Vagina (tissue), 2 donors: ENCODE data around the gene ROBO4. TPM values are rescaled to one million over a fixed set of nuclear protein-coding genes. Genes with fewer than 3 reads are reported as not detected.

Experiments
- DNase-seq, 2 donors: peaks; one replicate each; pipeline ENCODE4 v3.0.0-alpha.2; 2017; ENCODE audit errors: extremely low spot score in 2 of 2
- H3K27ac ChIP-seq: fragments of 200-600 bp; sonication (generic); one replicate; pipeline ENCODE4 v1.5.1; 2019
- H3K27me3 ChIP-seq: fragments of 200-600 bp; sonication (generic); one replicate; pipeline ENCODE4 v1.5.1; 2019
- H3K36me3 ChIP-seq, 2 donors: fragments of 200-600 bp; sonication (generic); one replicate each; pipeline ENCODE4 v1.5.1; 2017 to 2019
- H3K4me1 ChIP-seq: fragments of 200-600 bp; sonication (generic); one replicate; pipeline ENCODE4 v1.5.1; 2019
- H3K4me3 ChIP-seq, 2 donors: fragments of 200-600 bp; sonication (generic); 1 replicate in 1 of 2; 2 replicates in 1 of 2; pipeline ENCODE4 v1.5.1; 2016 to 2019
- H3K9me3 ChIP-seq: fragments of 200-600 bp; sonication (generic); one replicate; pipeline ENCODE4 v1.5.1; 2019
- POLR2A ChIP-seq, 2 donors: fragments of 450-650 bp; IDR thresholded peaks; one replicate each; pipeline ENCODE4 v1.6.1; 2017; ENCODE audit warnings: antibody characterized with exemption in 2 of 2, mild to moderate bottlenecking in 2 of 2, moderate library complexity in 2 of 2
- POLR2AphosphoS5 ChIP-seq, 2 donors: sonication (generic); formaldehyde crosslinking; IDR thresholded peaks; one replicate each; pipeline ENCODE4 v1.9.0; 2017; ENCODE audit warnings: antibody characterized with exemption in 2 of 2, mild to moderate bottlenecking in 2 of 2, low read depth in 1 of 2; ENCODE audit not compliant: insufficient read depth in 1 of 2
- intact Hi-C: fragments of 100-400 bp; cut with DNase I; formaldehyde crosslinking; loops from one replicate; pipeline ENCODE4 v1.15.1; 2023
- total RNA-seq: library from RNA; depleted of rRNA; stranded (reverse); fragments of >200 nt; gene quantifications from one replicate; pipeline ENCODE4 v1.2.3, GENCODE V29; 2016
- TF ChIP-seq, protein P1 (sequence below), 3 experiments: fragments of 450-650 bp in 2 of 3; fragments of 200-600 bp in 1 of 3; sonication (generic) in 1 of 3; IDR thresholded peaks; one replicate each; pipeline ENCODE4 v1.5.1; 2017 to 2019; ENCODE audit warnings: antibody characterized with exemption in 3 of 3, mild to moderate bottlenecking in 2 of 3, moderate library complexity in 2 of 3

ROBO4 gene
- total RNA-seq, 1 donor from 2014 or later, result 39.8 TPM

DNA sequence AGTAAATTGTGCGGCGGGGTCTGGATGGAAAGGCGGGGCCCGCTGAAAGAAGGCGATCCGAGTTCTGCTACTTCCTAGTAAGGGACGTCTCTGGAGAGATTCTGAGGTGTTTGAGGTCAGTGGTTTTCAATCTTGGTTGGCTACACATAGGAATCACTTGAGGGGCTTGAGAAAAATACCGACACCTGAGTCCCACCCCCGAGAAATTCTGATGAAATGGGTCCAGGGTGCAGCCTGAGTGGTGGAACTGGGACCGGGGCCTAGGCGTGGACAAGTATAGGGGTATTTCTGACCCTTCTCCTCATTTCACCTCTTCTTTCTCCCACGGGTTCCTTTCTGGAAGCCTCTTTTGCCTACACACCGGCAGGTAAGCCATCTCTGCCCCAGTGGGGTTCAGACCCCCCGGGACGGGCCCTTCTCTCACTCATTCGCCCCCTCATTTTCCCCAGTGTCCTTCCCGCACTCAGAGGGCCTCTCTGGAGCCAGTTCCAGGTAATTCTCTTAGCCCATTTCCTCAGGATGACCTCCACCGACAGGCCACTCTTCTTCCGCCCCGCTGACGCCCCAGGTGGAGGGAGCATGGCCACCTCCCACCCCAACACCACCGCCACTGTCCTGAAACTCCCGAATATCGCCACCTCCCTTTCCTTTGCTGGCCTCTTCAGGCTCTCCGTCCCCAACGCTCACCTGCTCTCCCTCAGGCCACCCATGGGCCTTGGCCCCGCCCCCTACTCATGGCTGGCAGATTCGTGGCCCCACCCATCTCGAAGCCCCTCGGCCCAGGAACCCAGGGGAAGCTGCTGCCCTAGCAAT lies 20.6 kb downstream of the ROBO4 start:
- intact Hi-C loops, result loop anchor here (5.0 kb wide), 1 partner anchor 75 kb away; the partner anchor contains the start of gene CCDC15
- peaks cover 21% of the 10 kb centered on the region for H3K4me1 ChIP-seq
- no peaks in the 10 kb centered on the region for H3K36me3 ChIP-seq
- no peaks in the 10 kb centered on the region for H3K27me3 ChIP-seq
- no peak for DNase-seq
- TF ChIP-seq POLR2A (IDR thresholded peaks at IDR 0.05) (no peak), POLR2AphosphoS5 (IDR thresholded peaks at IDR 0.05; ENCODE audit: insufficient read depth in 1 of 2, low read depth in 1 of 2) (no peak)
- TF ChIP-seq, protein P1, sequence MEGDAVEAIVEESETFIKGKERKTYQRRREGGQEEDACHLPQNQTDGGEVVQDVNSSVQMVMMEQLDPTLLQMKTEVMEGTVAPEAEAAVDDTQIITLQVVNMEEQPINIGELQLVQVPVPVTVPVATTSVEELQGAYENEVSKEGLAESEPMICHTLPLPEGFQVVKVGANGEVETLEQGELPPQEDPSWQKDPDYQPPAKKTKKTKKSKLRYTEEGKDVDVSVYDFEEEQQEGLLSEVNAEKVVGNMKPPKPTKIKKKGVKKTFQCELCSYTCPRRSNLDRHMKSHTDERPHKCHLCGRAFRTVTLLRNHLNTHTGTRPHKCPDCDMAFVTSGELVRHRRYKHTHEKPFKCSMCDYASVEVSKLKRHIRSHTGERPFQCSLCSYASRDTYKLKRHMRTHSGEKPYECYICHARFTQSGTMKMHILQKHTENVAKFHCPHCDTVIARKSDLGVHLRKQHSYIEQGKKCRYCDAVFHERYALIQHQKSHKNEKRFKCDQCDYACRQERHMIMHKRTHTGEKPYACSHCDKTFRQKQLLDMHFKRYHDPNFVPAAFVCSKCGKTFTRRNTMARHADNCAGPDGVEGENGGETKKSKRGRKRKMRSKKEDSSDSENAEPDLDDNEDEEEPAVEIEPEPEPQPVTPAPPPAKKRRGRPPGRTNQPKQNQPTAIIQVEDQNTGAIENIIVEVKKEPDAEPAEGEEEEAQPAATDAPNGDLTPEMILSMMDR (IDR thresholded peaks at IDR 0.05), result no peak
- H3K27ac ChIP-seq, result peak overlapping the region; percentile 72
- H3K9me3 ChIP-seq, result no peaks in the 10 kb centered on the region
- H3K4me3 ChIP-seq, result peak overlapping the region; percentile 55 to 68

GRCh38 chr11:124875943-124876817 lies 21.5 kb downstream of the ROBO4 start:
- peak overlapping the region; percentile 72 for H3K27ac ChIP-seq
- TF ChIP-seq, protein P1 (IDR thresholded peaks at IDR 0.05), result peak; percentile 47 to 88 (median 58)
- peak in 1 of 2 donors; percentile 7 for TF ChIP-seq POLR2A (IDR thresholded peaks at IDR 0.05)
- peak; percentile 12 to 83 for TF ChIP-seq POLR2AphosphoS5 (IDR thresholded peaks at IDR 0.05; ENCODE audit: insufficient read depth in 1 of 2, low read depth in 1 of 2)
- intact Hi-C loops, result loop anchor here (5.0 kb wide), 1 partner anchor 76 kb away; the partner anchor contains the start of gene CCDC15
- H3K9me3 ChIP-seq, result no peaks in the 10 kb centered on the region
- no peaks in the 10 kb centered on the region for H3K36me3 ChIP-seq
- no peaks in the 10 kb centered on the region for H3K27me3 ChIP-seq
- DNase-seq, result no peak
- peak overlapping the region; percentile 55 to 68 for H3K4me3 ChIP-seq
- peaks cover 21% of the 10 kb centered on the region for H3K4me1 ChIP-seq

- TF ChIP-seq, protein P1 (IDR thresholded peaks at IDR 0.05), result no peak
- TF ChIP-seq POLR2A (IDR thresholded peaks at IDR 0.05) (no peak), POLR2AphosphoS5 (IDR thresholded peaks at IDR 0.05; ENCODE audit: insufficient read depth in 1 of 2, low read depth in 1 of 2) (no peak)
- H3K36me3 ChIP-seq, result no peaks in the 10 kb centered on the region
- H3K27ac ChIP-seq, result peak overlapping the region; percentile 72
- no peaks in the 10 kb centered on the region for H3K27me3 ChIP-seq
- intact Hi-C loops, result loop anchor here (5.0 kb wide), 1 partner anchor 77 kb away; the partner anchor contains the start of gene CCDC15
- DNase-seq, result no peak
- no peaks in the 10 kb centered on the region for H3K9me3 ChIP-seq
- H3K4me1 ChIP-seq, result peaks cover 21% of the 10 kb centered on the region
- peak overlapping the region; percentile 55 to 68 for H3K4me3 ChIP-seq
These were observed 22.3 kb downstream of the ROBO4 start for GRCh38 chr11:124875401-124875800.

DNA sequence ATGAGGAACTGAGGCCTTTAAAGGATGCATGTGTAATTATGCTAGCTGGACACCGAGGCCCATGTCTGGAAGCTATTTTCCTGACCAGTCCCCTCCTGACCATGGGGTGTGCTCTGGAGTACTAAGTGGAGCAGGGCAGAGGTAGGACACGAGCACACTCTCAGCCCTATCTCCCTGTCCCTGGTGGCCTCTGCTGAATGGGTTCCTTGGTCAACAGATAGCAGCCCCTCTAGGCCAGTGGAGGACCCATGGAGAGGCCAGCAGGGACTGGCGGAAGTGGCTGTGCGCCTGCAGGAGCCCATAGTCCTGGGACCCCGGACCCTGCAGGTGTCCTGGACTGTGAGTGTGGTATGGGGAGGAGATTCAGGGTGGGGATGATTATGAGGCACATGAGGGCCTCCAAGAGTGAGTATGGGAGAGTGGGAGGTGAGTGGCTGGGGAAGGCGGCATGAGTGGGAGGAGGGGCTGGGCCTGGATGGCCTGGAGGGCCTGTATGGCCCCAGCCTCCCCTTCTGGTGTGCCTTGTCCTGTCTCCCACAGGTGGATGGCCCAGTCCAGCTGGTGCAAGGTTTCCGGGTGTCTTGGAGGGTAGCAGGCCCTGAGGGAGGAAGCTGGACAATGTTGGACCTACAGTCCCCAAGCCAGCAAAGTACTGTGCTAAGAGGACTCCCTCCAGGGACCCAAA lies 23.0 kb downstream of the ROBO4 start:
- no peaks in the 10 kb centered on the region for H3K27me3 ChIP-seq
- no peak overlapping the region for H3K4me3 ChIP-seq
- H3K27ac ChIP-seq, result no peak overlapping the region
- DNase-seq, result no peak
- H3K36me3 ChIP-seq, result no peaks in the 10 kb centered on the region
- intact Hi-C loops, result loop anchor here (5.0 kb wide), 1 partner anchor 78 kb away; the partner anchor contains the start of gene CCDC15
- H3K9me3 ChIP-seq, result no peaks in the 10 kb centered on the region
- peaks cover 21% of the 10 kb centered on the region for H3K4me1 ChIP-seq
- no peak for TF ChIP-seq POLR2AphosphoS5 (IDR thresholded peaks at IDR 0.05; ENCODE audit: insufficient read depth in 1 of 2, low read depth in 1 of 2)
- TF ChIP-seq, protein P1 (IDR thresholded peaks at IDR 0.05), result no peak
- TF ChIP-seq POLR2A (IDR thresholded peaks at IDR 0.05), result no peak
